Subcutaneous preadipocyte (primary cell): ENCODE results near the gene OR52E5. TPM values are rescaled to one million over a fixed set of nuclear protein-coding genes. Genes with fewer than 3 reads are reported as not detected.

Experiments used
- total RNA-seq: library from RNA; depleted of rRNA; stranded (reverse); fragments of >200 nt; gene quantifications from 2 replicates; pipeline ENCODE4 v1.2.3, GENCODE V29; 2012

The OR52E5 gene
- not detected in 2 replicates for total RNA-seq

GRCh38 chr11:5892908-5893307, at the start of gene OR52E5:
TSS of gene OR52E5 (plus strand) at chr11:5893208. CDS start at chr11:5900777, 7,569 bp downstream.

GRCh38 chr11:5857590-5857989, 35.4 kb upstream of the OR52E5 start, which contains the start of gene OR52E8:
TSS of gene OR52E8 (minus strand) at chr11:5857690. CDS start at chr11:5857690, 0 bp downstream.

GRCh38 chr11:5880329-5880728, 12.7 kb upstream of the OR52E5 start, which contains the start of gene OR52E4:
TSS of gene OR52E4 (plus strand) at chr11:5880629. CDS start at chr11:5884293, 3,664 bp downstream.

GRCh38 chr11:5941951-5942350, 48.9 kb downstream of the OR52E5 start, which contains the start of gene OR56A3:
TSS of gene OR56A3 (plus strand) at chr11:5942251. CDS start at chr11:5947347, 5,096 bp downstream.

Other genes starting within 250 kb of the OR52E5 start
- 26.1 and 31.9 TPM in 2 replicates for gene TRIM5, start 208.1 kb upstream of the OR52E5 start, total RNA-seq
- 49.7 and 86.0 TPM in 2 replicates for gene TRIM22, start 203.4 kb upstream of the OR52E5 start, total RNA-seq
- not detected in 2 replicates for gene OR56B1, start 156.8 kb upstream of the OR52E5 start, total RNA-seq
- not detected in 2 replicates for gene OR52N4, start 139.0 kb upstream of the OR52E5 start, total RNA-seq
- gene OR52N5, start 109.9 kb upstream of the OR52E5 start, total RNA-seq = not detected in 2 replicates
- gene OR52N1, start 101.9 kb upstream of the OR52E5 start, total RNA-seq = not detected in 2 replicates
- gene OR52N2, start 84.3 kb upstream of the OR52E5 start, total RNA-seq = not detected in 2 replicates
- gene OR52E6, start 51.3 kb upstream of the OR52E5 start, total RNA-seq = not detected in 2 replicates
- not detected in 2 replicates for gene OR52E8, start 35.5 kb upstream of the OR52E5 start, total RNA-seq
- gene OR52E4, start 12.6 kb upstream of the OR52E5 start, total RNA-seq = not detected in 2 replicates
- gene OR56A3, start 49.0 kb downstream of the OR52E5 start, total RNA-seq = not detected in 2 replicates
- not detected in 2 replicates for gene OR56A5, start 75.3 kb downstream of the OR52E5 start, total RNA-seq
- gene OR52L1, start 93.8 kb downstream of the OR52E5 start, total RNA-seq = not detected in 2 replicates
- not detected in 2 replicates for gene OR56A4, start 113.7 kb downstream of the OR52E5 start, total RNA-seq
- gene OR56A1, start 137.6 kb downstream of the OR52E5 start, total RNA-seq = not detected in 2 replicates
- not detected in 2 replicates for gene OR56B4, start 214.5 kb downstream of the OR52E5 start, total RNA-seq